NCI-H345 treated with DMSO at 0.1 percent for 48 hours (cell line): ENCODE measurements around the gene AQP9.
"Not testable (repeated sequence)": the region's sequence is repeated elsewhere in the genome, so short reads cannot be mapped to it uniquely, and the experiment has no call there.

ENCODE experiments used
- DNase-seq: peaks from one replicate; lab custom pipeline; 2025; ENCODE audit not compliant: unreplicated experiment; lab: John Stamatoyannopoulos, UW

AQP9 gene

DNA sequence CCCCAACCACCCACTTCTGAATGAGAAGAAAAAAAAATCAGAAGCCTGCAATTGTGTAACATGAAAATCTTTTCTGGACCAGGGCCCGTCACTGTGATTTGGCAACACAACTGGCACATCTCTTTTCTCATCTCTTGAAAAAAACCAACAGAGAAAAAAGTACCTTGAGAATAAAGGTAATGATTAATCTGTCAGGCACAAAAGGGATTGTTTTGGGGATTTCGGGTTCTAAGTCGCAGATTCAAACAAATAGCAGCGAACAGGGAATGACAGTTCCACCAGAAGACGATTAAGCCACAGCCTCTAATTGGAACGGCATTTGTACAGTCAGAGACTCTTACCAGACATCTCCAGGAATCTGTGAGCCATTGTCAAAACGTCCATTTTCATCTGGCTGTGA lies at the start of gene AQP9:
AQP9 (plus strand) TSS at position 276 of the 400 bp plus-strand sequence. CDS start 185 bp downstream, outside the sequence.
- DNase-seq, result no peak

DNA sequence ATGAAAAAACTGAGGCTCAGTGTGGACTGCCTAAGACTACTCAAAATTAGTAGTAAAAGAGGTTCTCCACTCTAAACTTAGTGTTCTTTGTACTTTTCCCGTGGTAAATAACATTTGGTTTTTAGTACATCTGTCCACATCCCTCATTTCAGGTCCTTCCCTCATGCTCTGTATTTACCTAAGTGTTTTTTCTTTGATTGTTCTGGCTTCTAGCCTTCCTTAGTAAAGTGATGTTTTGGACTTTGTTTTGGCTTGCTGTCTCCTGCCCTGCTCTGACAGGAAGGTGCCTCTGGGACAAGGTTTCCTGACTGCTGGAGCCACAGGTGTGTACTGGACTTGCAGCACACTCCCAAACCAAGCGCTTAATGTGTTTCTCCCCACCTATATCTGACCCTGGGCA lies 42.8 kb upstream of the AQP9 start:
- DNase-seq, result no peak

DNA sequence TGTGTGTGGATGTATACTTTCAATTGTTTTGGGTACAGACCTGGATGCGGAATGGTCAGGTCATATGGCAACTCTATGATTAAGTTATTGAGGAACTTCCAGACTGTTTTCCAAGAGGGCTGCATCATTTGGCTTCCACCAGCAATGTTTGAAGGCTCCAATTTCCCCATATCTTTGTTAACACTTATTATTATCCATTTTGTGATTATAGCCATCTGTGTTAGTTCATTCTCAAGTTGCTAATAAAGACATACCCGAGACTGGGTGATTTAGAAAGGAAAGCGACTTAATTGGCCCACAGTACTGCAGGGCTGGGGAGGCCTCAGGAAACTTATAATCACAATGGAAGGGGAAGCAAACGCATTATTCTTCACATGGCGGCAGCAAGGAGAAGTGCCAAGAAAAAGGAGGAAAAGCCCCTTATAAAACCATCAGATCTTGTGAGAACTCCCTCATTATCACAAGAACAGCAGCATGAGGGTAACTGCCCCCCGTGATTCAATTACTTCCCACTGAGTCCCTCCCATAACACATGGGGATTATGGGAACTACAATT lies 41.6 kb upstream of the AQP9 start:
- DNase-seq, result no peak

DNA sequence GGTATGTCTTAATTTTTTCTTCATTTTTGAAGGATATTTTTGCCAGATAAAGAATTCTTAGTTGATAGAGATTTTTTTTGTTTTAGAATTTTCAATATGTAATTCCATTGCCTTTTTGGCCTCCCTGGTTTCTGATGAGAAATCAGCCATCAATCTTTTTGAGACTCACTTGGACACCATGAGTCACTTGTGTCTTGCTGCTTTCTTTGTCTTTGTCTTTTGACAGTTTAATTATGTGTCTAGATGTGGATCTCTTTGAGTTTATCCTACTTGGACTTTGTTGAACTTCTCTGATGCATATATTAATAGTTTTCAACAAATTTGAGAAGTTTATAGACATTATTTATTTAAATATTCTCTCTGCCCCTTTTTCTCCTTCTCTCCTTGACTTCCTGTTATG lies 34.7 kb upstream of the AQP9 start:
- no peak for DNase-seq

- DNase-seq, result no peak
Measured at GRCh38 chr15:58108117-58108516, 30.1 kb upstream of the AQP9 start.

GRCh38 chr15:58109419-58109818 lies 28.8 kb upstream of the AQP9 start:
- DNase-seq, result no peak

DNA sequence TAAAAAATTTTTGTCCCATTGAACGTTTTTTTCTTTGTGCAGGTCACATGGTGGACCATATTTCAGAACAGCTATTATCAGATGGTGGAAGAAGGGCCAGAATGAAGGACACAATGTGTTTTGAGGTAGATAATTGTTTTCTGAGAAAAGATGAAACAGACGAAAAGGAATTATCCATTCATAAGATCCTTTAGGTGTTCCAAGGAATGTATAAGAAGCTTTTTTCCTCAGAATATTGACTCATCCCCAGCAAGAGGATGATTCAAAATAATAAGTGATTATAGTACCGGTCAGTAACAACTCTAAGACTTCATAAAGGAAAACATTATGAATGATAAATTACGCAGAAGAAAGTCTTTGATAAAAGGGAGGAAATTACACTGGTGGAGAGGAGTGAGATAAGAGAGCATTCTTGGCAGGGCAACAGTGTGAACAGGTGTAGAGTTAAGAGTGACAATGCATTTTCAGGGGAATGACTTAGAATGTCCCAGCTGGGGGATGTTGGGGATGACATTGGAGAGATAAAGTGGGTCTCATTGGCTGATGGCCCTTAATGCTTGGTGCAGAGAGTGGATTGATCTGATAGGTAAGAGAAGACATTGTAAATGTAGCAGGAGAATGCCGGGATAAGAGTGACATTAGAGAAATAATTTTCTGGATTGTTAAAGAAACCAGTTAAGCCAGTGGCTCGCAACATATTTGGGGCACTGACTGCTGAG lies 27.0 kb upstream of the AQP9 start:
- DNase-seq, result no peak

DNA sequence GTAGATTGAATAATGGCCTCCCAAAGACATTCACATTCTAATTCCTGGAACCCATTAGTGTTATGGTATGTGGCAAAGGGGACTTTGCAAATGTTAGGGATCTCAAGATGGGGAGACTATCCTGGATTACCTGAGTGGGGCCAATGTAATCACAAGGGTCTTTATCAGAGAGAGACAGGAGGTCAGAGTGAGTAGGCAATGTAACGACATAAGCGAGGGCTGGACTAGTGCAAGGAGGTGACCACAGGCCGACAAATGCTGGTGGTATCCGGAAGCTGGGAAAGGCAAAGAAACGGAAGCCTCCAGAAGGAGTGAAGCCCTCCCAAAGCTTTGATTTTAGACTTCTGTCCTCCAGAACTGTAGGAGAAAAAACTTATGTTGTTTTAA lies 26.5 kb upstream of the AQP9 start:
- no peak for DNase-seq

DNA sequence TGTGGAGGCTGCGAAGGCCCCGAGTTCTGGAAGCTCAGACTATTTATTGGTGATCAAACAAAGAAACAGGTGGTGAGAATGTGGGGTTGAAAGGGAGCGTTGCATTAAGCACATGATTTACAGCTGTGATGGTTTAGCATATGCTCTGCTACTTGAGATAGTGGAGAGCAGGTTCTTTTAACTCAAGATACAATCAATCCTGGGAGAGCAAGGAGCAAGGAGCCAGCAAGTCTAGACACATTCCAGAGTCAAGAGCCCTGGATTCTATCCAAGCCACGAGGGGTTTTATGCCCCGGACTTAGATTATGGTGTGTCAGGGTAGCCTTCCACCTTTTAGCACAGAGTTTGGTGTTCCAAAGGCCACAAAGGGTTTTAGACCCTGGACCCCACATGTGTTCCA lies 24.8 kb upstream of the AQP9 start:
- DNase-seq, result not testable (repeated sequence)

DNA sequence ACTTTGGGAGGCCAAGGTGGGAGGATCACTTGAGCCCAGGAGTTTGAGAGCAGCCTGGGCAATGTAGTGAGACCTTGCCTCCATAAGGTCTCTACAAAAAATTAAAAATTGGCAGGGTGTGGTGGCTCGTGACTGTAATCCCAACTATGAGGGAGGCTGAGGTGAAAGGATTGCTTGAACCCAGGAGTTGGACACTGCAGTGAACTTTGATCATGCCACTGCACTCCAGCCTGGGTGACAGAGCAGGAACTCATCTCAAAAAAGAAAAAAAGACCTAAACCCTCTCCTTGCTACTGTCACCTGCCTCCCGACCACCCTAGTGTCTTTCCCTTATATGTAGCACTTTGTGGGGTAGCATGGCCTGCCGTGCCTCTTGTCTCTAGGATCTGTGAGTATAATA lies 23.8 kb upstream of the AQP9 start:
- DNase-seq, result no peak

DNA sequence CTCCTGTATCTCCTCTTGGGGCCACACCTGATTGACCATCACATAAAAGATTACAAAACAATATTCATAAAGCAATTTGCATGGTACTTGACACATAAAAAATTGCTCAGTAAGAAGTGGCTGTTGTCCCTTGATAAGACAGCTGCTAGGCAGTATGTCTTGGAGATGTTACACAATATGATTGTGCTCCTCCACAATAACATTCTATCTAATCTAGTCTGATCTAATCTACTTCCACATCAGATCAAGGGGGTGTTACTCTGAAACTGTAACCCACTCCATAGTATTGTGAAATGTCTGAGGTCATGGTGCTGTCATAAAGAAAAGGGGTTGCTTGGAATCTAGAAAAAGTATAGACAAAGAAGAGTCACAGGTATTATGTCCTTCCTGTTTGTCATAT lies 23.4 kb upstream of the AQP9 start:
- DNase-seq, result no peak

- DNase-seq, result no peak
Measured at GRCh38 chr15:58115692-58116091, 22.5 kb upstream of the AQP9 start.

DNA sequence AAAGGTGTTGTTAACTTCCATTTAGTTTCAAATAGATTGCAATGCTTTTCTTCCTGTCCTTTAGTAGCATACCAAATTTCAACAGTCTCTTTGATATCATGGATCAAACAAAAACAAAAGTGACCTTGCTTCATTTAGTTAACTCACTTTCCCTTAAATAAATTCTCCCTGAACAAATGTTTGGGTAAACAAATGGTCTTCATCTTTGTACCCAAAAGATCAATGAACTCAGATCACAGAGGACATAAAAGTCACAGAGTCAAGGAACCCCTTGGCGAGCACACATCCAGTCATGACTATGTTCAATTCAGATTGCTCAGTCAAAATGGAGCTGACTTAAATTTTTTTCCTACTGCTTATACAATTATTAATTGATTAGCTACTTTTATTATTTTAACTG lies 20.6 kb upstream of the AQP9 start:
- DNase-seq, result no peak

GRCh38 chr15:58118272-58118671 lies 19.9 kb upstream of the AQP9 start:
- DNase-seq, result no peak

GRCh38 chr15:58119016-58119415 lies 19.2 kb upstream of the AQP9 start:
- no peak for DNase-seq

DNA sequence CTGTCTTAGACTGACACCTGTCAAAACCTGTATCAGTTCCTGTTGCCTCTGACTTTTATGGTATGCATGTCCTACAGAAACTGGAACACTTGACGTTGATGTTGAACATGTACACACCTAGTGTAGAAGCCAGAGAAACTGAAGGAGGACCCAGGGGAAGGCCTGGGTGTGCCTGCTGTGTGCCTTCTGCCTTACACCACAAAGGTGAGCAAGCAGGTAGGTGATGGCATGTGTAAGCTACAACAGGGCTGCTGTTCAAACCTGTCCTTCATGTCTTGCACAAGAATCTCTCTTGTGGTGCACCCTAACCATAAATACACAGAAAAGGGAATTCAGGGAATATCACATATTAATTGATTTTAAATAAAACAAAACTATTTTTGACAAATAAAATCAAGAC lies 13.6 kb upstream of the AQP9 start:
- DNase-seq, result no peak

GRCh38 chr15:58125333-58125732 lies 12.8 kb upstream of the AQP9 start:
- DNase-seq, result no peak

DNA sequence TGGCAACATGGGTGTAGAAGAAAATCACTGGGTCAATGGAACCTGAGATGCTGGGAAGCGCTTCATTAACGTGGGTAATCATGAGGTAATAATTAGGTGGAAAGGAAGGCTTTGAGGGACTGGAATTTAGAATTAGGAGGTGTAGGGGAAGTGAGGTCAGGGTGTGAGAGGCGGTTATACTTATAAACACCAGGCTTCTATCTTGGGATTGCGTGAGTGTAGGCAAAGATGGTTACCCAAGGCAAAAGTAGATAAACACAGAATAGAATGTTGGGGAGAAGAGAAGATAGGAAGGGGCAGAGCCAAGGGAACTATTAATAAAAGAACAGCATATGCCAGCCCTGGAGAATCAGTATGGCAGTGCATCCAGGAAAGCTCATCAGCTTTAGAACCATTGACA lies 3.3 kb upstream of the AQP9 start:
- DNase-seq, result no peak

DNA sequence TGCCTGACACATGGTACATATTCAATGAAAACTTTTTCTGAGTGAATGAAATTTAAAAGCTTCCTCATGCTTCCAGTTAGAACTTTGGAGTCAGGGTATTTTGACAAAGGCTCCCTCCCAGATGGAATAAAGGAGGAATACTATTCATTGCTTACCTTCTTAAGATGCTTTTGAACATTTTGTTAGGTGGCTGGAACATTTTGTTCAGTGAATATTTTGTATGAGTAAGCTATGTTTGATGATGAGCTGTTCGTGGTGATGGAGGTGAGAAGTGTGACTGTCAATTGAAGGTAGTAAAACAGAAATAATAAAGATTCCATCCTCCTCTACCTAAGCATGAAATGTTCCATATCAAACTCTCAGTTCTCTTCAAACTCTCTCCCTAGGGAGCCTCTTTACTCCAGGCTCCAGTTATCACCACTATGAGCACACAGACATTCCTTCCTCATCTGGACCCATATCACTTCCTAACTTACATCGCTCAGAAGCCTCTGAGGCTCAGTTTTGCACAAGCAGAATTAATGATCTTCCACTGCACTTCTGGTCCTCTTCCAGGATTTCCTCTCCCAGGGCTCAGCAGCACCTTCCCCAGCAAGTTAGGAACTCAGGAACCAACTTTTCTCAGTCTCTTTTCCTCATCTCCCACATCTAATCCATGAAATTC lies 2.5 kb upstream of the AQP9 start:
- no peak for DNase-seq

GRCh38 chr15:58136731-58137130 lies 1.4 kb upstream of the AQP9 start:
- DNase-seq, result no peak

DNA sequence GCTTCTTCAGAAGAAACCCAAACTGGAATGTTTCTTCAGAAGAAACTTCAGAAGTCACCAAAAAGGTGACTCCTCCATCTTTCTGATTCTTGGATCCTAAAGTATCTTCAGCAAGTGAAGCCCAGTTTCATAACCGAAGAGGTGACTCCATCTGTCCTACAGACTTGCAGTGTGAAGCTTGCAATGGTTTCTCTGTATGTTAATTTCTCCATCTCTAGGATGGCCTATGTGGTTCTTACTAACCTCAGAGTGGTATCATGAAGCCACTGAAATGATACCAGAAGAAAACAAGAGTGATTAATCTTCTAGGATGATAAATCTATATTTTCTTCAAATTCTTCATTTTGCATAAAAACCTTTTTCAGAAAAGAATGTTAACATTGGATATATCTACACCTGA lies 495 bp upstream of the AQP9 start:
- no peak for DNase-seq

- no peak for DNase-seq
Measured at GRCh38 chr15:58139276-58139988, 1.3 kb downstream of the AQP9 start.
